Mesothelial cell of epicardium (in vitro differentiated cells): ENCODE measurements around the gene PDLIM7. TPM values are rescaled to one million over a fixed set of nuclear protein-coding genes. Genes with fewer than 3 reads are reported as not detected.

Source experiments
- DNase-seq, 2 experiments: peaks; one replicate each; pipeline ENCODE4 v3.0.0; 2021; ENCODE audit warnings: low spot score in 2 of 2; ENCODE audit not compliant: unreplicated experiment in 2 of 2
- H3K27ac Mint-ChIP-seq: 2 replicates; pipeline ENCODE4 v1.8.0; 2021; ENCODE audit warnings: mixed read lengths
- H3K27me3 Mint-ChIP-seq: 2 replicates; pipeline ENCODE4 v1.8.0; 2021; ENCODE audit warnings: low read depth, mixed read lengths
- H3K36me3 Mint-ChIP-seq: 2 replicates; pipeline ENCODE4 v1.8.0; 2021; ENCODE audit warnings: mixed read lengths
- H3K4me1 Mint-ChIP-seq: 2 replicates; pipeline ENCODE4 v1.8.0; 2021; ENCODE audit warnings: mixed read lengths
- H3K4me3 Mint-ChIP-seq: 2 replicates; pipeline ENCODE4 v1.8.0; 2021; ENCODE audit warnings: mild to moderate bottlenecking, moderate library complexity, mixed read lengths
- H3K9me3 Mint-ChIP-seq: 2 replicates; pipeline ENCODE4 v1.8.0; 2021; ENCODE audit warnings: mixed read lengths
- total RNA-seq: library from RNA; stranded (reverse); gene quantifications from 3 replicates; pipeline ENCODE4 v1.2.1, GENCODE V29; 2021
- TF ChIP-seq, protein P1 (sequence below): fragments of 200-600 bp; sonication (generic); IDR thresholded peaks from one replicate; pipeline ENCODE4 v1.5.0; 2021; ENCODE audit warnings: antibody characterized with exemption; ENCODE audit not compliant: unreplicated experiment

The PDLIM7 gene
- total RNA-seq, 1 donor from 2014 or later: 494 TPM

DNA sequence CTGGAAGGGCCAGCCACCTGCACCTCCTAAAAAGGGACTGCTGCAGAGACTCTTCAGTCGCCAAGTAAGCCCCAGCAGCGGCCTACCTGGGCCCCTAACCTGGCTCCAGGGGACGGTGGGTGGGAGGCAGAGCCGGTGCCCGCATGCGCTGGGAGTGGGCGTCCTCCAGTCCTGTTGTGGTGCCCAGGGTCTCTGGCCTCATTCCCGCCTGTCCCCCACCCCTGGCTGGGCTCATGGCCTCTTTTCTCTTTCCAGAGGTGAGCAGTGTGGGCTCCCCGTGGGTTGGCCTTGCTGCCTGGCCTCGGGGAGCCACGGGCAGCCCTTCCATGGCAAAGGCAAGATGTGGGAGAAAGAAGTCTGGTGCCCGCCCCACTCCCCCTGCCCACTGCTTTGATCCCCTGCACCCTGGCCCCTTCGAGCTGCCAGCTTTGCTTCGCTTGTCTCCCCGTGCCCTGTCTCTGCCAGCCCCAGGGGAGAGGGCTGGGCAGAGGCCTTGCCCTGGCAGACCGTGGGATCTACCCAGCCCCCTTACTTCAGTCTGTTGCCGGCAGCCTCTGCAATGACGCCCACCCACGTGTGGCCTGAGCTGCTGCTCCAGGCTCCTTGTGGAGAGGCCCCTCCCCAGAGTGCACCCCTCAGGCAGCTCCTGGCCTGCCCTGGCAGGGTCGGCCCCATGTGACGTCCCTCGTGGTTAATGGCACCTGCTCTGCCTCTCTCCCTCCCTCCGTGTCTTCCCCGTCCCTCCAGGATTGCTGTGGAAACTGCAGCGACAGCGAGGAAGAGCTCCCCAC is 56.2 kb downstream of the PDLIM7 start:
- peaks cover 18% of the 10 kb centered on the region for H3K36me3 Mint-ChIP-seq
- peaks cover 14% of the 10 kb centered on the region for H3K4me1 Mint-ChIP-seq
- TF ChIP-seq, protein P1, sequence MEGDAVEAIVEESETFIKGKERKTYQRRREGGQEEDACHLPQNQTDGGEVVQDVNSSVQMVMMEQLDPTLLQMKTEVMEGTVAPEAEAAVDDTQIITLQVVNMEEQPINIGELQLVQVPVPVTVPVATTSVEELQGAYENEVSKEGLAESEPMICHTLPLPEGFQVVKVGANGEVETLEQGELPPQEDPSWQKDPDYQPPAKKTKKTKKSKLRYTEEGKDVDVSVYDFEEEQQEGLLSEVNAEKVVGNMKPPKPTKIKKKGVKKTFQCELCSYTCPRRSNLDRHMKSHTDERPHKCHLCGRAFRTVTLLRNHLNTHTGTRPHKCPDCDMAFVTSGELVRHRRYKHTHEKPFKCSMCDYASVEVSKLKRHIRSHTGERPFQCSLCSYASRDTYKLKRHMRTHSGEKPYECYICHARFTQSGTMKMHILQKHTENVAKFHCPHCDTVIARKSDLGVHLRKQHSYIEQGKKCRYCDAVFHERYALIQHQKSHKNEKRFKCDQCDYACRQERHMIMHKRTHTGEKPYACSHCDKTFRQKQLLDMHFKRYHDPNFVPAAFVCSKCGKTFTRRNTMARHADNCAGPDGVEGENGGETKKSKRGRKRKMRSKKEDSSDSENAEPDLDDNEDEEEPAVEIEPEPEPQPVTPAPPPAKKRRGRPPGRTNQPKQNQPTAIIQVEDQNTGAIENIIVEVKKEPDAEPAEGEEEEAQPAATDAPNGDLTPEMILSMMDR: no peak
- no peak for DNase-seq
- H3K9me3 Mint-ChIP-seq: no peaks in the 10 kb centered on the region
- no peak overlapping the region for H3K27ac Mint-ChIP-seq
- H3K27me3 Mint-ChIP-seq: peaks cover 14% of the 10 kb centered on the region
- no peak overlapping the region for H3K4me3 Mint-ChIP-seq

DNA sequence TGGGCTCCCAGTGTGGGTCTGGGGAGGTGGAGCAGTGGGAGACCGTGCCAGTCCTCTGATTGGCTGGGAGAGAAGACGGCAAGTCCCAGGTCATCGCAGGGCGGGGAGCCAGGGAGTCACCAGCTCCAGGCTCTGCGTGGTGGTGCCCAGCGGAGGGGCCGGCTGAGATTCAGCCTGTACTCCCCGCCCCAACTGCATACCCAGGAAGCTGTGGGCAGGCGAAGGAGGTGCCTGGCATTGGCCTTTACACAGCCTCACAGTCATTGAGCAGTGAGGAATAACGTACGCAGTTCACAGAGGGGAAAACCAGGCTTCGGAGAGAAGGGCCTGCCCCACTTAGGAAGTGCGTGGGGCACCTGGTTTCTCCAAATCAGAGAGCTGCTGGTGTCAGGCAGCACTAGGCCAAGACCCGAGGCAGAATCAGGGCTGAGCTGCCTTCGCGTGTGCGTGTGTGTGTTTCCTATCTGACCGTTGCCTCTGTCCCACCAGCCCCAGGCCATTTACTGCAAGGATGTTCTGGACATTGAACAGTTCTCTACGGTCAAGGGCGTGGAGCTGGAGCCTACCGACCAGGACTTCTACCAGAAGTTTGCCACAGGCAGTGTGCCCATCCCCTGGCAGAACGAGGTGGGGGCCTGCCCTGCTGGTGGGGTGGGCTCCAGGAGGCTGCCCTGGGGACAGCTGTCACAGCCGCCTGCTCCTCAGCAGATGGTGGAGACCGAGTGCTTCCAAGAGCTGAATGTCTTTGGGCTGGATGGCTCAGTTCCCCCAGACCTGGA is 57.0 kb downstream of the PDLIM7 start:
- H3K9me3 Mint-ChIP-seq: no peaks in the 10 kb centered on the region
- H3K36me3 Mint-ChIP-seq: peaks cover 20% of the 10 kb centered on the region
- no peak overlapping the region for H3K4me3 Mint-ChIP-seq
- H3K27ac Mint-ChIP-seq: no peak overlapping the region
- TF ChIP-seq, protein P1: no peak
- H3K27me3 Mint-ChIP-seq: peaks cover 7% of the 10 kb centered on the region
- no peak for DNase-seq
- peaks cover 8% of the 10 kb centered on the region for H3K4me1 Mint-ChIP-seq

DNA sequence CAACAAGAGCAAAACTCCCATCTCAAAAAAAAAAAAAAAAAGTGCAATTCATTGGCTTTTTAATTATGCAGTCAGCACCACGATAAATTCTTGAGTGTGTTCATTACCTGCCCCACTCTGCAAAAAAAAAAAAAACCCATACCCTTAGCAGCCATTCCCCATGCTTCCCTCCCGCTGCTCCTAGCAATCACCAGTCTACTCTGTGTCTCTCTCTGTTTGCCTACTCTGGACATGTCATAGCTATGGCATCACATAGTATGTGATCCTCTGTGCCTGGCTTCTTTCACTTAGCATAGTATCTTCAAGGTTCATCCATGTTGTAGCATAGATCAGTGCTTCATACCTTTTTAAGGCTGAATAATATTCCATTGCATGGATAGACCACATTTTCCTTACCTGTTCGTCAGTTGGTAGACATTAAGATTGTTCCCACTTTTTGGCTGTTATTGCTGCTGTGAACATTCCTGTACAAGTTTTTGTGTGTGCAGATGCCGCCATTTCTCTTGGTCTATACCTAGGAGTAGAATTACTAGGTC is 57.8 kb downstream of the PDLIM7 start:
- Mint-ChIP-seq H3K36me3 (peaks cover 20% of the 10 kb centered on the region), H3K4me3 (no peak overlapping the region), H3K4me1 (peaks cover 3% of the 10 kb centered on the region), H3K27ac (no peak overlapping the region), H3K27me3 (peaks cover 2% of the 10 kb centered on the region), H3K9me3 (no peaks in the 10 kb centered on the region)
- no peak for DNase-seq
- TF ChIP-seq, protein P1: no peak

DNA sequence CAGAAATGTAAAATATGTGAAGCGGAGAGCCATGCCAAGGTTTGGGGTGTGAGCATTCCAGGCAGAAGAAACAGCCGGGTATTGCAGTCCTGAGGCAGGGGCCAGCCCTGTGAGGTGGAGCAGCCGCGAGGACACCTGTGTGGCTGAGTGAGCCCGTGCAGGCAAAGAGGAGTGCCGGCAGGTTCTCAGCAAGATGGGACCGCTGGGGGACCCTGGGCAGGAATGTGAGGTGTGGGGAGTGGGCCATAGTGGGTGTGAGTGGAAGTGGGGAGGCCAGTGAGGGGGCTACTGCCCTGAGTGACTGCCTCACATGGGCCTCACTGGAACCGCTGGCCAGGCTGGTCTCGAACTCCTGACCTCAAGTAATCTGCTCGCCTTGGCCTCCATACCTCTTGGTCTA is 58.9 kb downstream of the PDLIM7 start:
- peaks cover 20% of the 10 kb centered on the region for H3K36me3 Mint-ChIP-seq
- TF ChIP-seq, protein P1: no peak
- no peaks in the 10 kb centered on the region for H3K4me1 Mint-ChIP-seq
- no peak overlapping the region for H3K4me3 Mint-ChIP-seq
- no peaks in the 10 kb centered on the region for H3K27me3 Mint-ChIP-seq
- peak overlapping the region; percentile 59 for H3K27ac Mint-ChIP-seq
- no peak for DNase-seq
- no peaks in the 10 kb centered on the region for H3K9me3 Mint-ChIP-seq

DNA sequence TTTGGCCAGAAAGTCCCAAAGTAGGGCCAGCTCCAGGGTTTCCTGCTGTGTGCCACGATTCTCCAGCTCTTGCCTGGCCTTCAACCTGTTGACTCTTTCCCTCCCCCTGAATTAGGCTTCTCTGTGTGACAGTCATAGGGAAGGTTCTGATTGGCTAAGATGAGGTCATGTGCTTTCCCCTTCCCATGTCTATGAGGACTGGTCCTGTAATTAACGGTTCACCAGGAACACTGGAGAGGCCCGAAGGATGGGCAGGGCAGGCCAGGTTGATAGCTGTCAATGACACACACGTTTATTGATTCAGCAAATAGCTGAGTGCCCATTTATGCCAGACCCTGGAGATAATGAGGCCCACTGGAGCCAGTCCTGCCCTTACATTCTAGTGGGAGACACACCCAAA is 59.8 kb downstream of the PDLIM7 start:
- no peak overlapping the region for H3K27ac Mint-ChIP-seq
- H3K36me3 Mint-ChIP-seq: peaks cover 22% of the 10 kb centered on the region
- no peak for DNase-seq
- no peak overlapping the region for H3K4me3 Mint-ChIP-seq
- no peaks in the 10 kb centered on the region for H3K4me1 Mint-ChIP-seq
- no peaks in the 10 kb centered on the region for H3K9me3 Mint-ChIP-seq
- H3K27me3 Mint-ChIP-seq: no peaks in the 10 kb centered on the region
- TF ChIP-seq, protein P1: no peak
